Urothelium cell line (cell line): ENCODE data around the gene LRRC9.
"Not testable (repeated sequence)": the region's sequence is repeated elsewhere in the genome, so short reads cannot be mapped to it uniquely, and the experiment has no call there.

Experiments
- DNase-seq: peaks from one replicate; pipeline ENCODE4 v3.0.0; 2011; ENCODE audit warnings: low spot score, mixed read lengths
- FAIRE-seq: peaks from 2 replicates; lab custom pipeline; 2011; peaks lifted over from hg19 to GRCh38; lab: Jason Lieb, UNC

Gene LRRC9

DNA sequence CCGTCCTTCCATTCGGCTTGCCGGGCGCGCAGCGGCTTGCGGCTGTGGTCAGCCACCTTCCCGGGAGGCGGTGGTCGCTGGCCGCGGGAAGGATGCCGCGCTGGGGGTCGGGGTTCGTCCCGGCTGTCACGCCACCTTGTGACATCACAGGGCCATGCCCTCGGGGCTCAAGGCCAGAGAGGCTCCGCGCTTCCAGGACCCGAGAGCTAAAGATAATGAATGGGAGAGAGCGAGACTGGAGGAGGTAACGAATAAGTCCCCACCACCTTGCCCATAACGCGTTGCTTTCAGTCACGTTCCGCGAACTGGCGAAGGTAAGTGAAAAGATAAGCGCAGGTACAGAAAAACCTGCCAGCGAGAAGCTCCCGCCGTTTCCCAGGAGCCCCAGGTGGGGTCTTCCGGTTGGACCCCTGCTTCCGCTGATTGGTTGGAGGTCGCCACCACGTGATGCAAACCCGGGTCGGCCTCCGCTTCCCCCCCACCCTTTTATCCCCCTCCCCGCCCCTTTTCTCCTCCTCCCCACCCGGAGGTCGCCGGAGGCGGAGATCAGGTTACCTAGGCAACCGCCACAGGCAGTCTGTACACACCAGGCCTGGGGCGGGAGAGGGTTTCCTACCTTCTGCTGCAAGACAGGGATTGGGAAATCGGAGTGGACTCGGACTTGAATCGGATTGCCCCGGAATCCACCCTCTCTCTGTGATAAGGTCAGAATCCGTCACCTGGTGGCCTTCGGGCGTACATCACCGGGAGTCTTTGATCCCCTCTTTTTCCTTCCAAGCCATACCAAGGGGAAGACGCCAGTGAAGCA is at the start of gene LRRC9:
Gene LRRC9, plus strand, starts transcription at position 575 of the 808 bp plus-strand sequence.
- peak; percentile 72 for DNase-seq
- FAIRE-seq: peak; percentile 58

DNA sequence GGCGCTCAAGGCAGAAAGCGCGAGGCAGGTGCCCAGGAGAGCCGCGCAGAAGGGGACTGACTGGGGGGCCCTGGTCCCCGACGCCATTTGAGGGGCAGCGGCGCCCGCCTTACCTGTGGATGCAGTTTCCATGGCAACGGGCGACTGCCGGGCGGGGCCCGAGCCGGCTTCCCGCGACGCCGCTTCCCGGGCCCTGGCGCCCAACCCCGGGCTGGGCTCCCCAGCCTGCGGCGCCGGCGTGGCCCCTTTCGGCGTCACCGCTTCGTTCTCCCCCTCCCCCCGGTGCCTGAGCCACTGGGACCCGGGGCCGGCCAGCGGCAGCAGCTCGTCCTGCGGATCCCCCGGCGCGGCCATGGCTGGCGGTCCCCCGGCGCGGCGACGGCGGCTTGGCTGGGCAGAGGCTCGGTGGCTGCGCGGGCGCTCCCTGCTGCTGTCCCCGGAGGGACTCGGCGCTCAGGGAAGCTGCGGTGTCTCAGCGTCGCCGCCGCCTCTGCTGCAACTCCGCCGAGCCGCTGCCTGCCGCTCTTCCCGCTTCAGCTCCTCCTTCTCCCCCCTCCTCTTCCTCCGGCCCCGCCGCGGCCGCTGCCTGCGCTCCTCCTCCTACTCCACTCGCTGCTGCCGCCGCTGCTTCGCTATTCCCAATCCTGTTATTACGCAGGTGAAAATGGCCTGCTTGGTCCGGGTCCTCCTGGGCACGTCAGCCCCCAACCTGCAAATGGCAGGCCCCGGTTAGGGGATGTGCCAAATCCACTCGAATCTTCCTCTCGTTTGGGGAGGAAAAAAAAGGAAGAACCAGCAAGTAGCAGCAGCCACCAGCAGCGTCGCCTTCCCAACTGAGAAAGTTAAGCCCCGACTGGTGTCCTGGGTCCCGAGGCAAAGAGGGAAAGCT is 49.4 kb upstream of the LRRC9 start, which contains the start of gene RTN1:
Gene RTN1, minus strand, starts transcription at position 500 of the 889 bp plus-strand sequence. Its CDS starts 146 bp downstream, at position 354.
- peak; percentile 92 for DNase-seq
- peak; percentile 95 for FAIRE-seq

DNA sequence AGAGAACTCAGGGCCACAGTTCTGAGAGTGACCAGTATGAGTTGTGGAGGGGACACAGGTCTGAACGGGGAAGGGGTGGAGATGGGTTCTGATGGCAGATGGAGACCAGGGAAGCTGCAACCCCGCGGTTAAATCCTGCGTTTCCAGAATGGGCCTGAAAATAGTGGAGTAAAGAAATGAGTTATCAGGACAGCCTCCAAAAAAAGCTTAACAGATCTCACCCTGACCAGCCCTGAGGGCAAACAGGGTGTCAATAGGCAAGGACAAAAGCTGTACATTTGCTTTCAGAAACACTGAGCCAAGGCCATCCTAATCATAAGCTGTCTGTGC is 48.8 kb upstream of the LRRC9 start:
- FAIRE-seq (no peak), DNase-seq (no peak)

DNA sequence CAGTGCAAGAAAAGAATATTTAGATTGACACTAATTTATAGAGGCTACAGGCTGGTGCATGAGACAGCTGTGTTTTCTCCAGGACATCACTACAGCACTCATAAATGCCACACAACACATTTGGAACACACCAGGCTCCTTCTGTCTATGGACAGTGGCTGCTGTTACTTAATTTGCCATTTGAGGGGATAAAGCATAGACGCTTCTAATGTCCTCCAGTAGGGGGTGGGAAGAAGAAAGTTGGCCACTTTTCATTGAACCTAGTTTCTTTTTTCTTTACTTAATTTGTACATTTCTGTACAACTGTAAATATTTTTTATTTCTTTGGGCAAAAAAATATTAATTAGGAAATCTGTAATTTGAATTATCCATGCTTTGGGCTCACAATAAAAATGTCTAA is 37.0 kb upstream of the LRRC9 start:
- DNase-seq (peak; percentile 41), FAIRE-seq (no peak)

DNA sequence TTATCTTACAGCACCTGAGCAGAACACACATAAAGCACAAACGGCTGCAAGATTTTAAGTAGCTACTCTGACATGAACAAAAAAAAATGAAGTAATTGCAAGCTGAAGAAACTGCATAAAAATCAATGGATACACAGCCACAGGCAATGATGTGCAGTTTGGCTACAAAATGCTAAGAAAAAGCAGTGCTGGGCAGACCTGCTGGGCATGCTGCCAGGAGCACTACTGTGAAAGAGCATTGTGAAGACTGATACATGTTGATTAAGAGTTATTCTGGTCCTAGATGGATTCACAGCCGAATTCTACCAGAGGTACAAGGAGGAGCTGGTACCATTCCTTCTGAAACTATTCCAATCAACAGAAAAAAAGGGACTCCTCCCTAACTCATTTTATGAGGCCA is 29.3 kb upstream of the LRRC9 start:
- no peak for DNase-seq
- FAIRE-seq: no peak

DNA sequence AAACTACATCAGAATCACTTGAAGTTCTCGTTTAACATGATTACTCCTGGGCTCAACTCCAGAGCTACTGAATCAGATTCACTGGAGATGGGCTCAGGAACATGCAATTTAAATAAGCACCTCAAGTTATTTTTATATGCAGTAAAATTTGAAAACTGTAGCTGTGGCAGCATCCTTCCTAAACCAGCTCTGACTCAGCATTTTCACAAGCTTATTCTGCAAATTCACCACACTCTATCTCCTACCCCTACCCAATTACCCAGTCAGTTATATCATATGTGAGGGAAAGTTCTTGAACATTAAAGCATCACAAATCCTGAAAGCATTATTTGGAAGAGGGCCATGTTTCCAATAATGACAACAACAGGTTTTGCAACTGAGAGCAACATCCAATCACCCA is 24.2 kb upstream of the LRRC9 start:
- peak; percentile 23 for FAIRE-seq
- DNase-seq: no peak

DNA sequence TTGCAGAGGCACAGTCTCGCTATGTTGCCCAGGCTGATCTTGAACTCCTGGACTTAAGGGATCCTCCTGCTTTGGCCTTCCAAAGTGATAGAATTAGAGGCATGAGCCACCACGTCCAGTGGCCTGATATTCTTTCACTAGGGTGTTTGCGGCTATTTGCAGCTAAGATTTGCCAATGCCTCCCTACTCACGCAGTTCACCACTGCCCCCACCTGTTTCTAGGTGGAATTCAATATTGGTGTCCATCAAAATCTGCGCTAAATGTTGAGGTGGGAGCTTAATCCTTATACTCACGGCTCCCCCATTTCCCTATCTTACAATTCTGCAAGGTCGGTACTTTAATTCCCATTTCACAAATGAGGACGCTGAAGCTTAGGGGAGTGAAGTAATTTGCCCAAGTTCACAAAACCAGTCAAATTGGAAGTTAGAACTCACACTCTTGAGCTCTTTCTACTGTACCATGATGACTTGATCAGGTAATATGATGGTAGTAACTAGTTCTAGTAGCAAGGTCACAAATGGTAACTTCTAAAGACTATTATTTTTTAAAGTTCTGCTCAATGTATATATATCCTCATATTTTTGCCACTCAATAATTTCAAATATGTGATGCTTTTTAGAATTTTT is 22.1 kb upstream of the LRRC9 start:
- peak; percentile 97 for FAIRE-seq

DNA sequence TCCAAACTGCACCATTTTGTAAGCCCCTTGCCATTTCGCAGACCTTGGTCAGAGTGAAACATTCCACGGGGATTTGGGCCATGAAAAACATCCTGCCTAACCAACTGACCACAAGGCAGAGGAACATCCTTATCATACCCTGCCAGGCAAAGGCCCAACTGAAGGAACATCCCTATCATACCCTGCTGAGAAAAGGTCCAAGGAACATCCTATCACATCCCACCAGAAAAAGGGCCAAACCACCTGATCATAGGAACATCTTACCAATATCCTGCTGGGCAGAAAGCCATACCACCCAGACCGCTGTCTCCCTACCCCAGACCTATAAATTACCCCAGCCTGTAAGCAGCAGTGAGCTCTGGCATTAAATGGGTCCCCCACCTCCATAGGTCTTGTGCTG is 19.4 kb upstream of the LRRC9 start:
- DNase-seq (no peak), FAIRE-seq (peak; percentile 95)

More for the DNA sequence above, 22.1 kb upstream of the LRRC9 start:
- peak; percentile 58 for DNase-seq

DNA sequence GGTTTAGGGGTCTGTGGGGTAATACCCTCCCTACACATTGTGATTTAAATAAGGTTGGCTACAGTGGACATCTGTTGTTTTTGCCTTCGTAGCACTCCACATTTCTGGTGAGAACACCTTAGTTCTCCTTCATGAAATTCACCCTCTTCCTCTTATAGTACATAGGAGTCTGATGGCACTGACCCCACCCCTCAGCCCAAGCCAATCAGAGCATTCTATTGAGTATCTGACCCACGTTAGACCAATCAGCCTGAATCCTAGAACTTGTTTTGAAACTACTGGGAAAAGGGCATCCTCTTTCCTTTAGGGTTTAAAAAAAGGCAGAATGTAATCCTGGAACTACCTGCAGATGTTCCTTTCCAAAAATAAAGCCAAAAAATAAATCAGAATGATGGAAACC is 15.8 kb upstream of the LRRC9 start:
- FAIRE-seq (no peak), DNase-seq (no peak)

DNA sequence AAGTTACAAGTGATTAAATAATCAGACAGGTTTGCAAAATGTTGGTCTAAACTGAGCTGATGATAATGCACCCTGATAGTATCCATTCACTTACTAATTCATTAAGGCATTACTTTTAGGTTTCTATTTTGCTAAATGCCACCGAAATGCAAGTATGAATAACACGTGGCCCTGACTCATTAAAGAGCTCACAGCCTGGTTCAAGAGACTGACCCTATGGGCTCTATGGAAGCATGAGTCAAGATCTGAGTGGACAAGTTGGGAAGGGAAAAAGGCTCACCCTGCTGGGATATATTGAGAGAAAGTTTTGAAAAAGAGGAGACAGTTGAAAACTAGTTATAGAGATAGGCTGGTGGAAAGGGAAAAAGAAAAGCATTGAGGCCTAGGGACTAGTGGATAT is 14.8 kb upstream of the LRRC9 start:
- DNase-seq (no peak), FAIRE-seq (peak; percentile 46)

DNA sequence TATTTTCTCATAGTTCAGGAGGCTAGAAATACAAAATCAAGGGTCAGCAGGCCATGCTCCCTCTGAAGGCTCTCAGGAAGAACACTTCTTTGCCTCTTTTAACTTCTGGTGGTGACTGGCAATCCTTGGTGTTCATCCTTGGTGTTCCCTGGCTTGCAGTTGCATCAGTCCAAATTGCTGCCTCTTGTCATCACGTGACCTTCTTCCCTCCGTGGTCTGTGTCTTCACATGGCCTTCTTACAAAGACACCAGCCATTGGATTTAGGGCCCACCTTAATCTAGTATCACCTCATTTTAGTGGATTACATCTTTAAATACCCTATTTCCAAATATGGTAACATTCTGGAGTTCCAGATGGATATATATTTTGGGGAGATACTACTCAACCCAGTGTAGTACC is 7.5 kb upstream of the LRRC9 start:
- no peak for DNase-seq

DNA sequence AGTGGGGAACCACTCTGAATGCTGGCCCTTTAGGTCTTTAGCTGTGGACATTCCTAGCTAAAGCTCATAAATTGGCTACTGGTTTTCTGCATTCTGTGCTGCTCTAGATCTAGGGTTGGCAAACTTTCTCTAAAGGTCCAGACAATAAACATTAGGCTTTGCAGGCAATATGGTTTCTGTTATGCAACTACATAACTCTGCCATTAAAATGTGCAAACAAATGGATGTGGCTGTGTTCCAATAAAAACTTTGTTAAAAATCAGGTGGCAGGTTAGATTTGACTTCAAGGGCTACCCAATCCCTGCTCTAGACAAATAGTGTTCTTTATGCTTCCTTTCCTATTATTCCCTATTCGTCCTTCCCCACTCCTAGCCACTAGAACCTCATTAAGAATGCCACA is 6.8 kb upstream of the LRRC9 start:
- no peak for DNase-seq
- no peak for FAIRE-seq

More for the DNA sequence above, 7.5 kb upstream of the LRRC9 start:
- peak; percentile 58 for FAIRE-seq

DNA sequence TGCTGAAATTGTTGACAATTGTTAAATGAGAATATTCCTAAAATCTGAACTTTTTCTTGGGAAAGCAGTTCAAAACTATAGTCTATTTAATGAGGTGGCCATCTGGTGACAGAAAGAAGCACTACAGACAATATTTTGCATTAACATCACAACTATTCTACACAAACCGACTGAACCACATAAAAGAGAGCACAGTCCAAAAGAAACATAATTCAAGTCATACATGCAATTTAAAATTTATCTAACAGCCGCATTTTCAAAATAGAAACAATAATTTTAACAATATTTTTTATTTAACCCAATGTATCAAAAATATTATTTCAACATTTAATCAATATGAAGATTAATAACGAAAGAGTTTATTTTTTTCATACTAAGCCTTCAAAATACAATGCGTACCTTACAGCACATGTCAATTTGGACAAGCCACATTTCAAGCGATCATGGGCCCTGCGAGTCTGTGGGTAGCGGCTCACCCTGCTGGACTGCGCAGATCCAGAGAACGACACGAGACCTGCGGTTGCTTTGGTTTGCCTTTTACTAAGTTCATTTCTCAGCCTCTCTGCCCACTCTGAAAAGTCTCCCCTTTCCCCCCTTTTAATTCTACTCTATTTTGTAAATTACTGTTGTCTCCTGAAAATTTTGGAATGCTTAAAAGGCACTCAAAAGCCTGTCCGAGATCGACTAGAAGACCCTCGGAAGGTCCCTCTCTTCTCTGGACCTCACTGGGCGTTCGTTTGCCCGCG is 947 bp upstream of the LRRC9 start:
- FAIRE-seq: peak; percentile 65
- peak; percentile 64 for DNase-seq

DNA sequence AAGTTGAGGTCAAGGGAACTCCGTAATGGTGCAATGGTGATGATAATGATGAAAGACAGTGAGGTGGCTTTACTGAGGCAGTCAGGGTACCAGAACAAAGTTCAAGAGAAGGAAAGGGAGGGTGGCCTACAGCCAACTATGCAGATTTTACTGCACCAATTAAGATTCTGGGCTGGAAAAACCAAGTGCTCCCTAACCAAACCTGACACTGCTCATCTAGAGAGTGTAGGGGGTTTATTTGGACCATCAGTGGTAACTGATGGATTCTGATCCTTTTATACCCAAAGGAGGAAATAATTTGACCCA is 387 bp downstream of the LRRC9 start:
- FAIRE-seq (peak; percentile 58), DNase-seq (no peak)

DNA sequence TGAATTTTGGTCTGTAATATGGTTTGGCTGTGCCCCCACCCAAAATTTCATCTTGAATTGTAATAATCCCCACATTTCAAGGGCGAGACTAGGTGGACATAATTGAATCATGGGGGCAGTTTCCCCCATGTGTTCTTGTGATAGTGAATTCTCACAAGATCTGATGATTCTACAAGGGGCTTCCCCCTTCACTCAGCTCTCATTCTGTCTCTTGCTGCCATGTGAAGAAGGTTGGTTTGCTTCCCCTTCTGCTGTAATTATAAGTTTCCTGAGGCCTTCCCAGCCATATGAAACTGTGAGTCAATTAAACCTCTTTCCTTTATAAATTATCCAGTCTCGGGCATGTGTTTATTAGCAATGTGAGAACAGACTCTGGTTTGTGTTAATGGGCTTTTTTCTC is 5.9 kb downstream of the LRRC9 start:
- no peak for DNase-seq
- FAIRE-seq: no peak

DNA sequence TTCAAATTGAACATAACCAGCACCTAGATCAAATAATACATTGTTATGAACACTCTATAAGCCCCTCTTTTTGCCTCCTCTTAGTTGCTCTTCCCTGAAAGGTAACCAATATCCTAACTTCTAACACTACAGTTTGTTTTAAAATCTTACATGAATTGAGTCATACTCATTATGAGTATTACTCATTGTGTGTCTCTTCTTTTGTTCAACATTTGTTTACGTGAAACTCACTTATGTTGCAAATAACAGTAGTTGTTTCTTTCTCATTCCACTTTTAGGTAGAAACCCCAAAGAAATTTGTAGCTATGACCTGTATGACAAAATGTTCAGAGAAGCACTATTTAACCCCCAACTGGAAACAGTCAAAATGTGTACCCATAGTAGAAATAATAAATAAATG is 6.6 kb downstream of the LRRC9 start:
- FAIRE-seq: no peak
- no peak for DNase-seq

DNA sequence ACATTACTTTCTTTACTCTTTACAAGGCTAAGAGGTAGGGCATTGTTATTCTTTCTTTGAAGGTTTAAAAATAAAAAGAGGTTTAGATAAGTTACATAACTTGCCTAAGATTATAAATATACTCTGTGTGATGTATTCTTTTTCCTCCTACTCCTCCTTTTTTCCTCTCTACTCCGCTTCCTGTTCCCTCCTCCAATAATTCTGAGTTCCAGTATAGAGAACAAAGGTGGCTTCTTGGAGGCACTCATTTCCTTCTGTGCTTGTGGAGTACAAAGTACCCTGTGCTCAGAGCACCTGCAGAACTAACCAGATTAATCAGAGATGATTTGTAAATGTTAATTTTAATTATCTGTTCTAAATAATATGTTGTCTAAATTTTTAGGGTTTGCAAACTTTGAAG is 11.3 kb downstream of the LRRC9 start:
- FAIRE-seq (no peak), DNase-seq (no peak)

DNA sequence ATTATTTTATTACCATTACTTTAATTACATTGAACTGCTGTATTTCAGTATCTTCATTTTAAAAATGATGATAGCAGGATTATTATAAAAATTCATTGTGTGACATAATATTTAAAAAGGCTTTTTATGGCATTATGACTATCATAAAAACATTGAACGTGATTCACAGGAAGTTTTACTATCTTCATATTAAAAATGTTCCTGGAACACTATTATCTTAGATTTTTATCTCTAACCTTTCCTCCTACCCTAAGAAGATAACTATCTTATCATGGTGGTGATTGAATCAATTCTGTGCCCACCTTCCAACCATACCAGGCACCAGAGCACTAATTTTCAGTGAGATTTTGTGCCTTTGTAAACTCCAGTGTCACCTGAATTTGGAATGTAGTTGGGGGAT is 16.2 kb downstream of the LRRC9 start:
- no peak for FAIRE-seq
- DNase-seq: no peak

DNA sequence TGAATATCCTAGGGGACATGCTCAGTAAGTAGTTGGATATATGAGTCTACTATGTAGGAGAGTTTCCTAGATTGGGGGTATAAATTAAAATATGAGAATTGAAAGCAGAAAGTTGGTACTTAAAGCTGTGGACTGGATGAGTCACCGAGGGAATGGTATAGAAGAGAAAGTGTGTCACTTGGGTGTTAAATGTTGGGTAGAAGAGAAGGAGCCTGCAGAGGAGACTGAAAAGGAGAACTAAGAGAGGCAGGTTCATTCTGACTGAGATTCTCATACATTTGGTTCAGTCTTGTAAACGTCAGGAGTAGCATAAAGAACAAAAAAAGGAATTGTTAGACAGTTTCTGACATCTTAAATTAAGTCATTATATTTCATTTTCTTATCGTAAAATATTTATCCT is 19.9 kb downstream of the LRRC9 start:
- FAIRE-seq (no peak), DNase-seq (no peak)

DNA sequence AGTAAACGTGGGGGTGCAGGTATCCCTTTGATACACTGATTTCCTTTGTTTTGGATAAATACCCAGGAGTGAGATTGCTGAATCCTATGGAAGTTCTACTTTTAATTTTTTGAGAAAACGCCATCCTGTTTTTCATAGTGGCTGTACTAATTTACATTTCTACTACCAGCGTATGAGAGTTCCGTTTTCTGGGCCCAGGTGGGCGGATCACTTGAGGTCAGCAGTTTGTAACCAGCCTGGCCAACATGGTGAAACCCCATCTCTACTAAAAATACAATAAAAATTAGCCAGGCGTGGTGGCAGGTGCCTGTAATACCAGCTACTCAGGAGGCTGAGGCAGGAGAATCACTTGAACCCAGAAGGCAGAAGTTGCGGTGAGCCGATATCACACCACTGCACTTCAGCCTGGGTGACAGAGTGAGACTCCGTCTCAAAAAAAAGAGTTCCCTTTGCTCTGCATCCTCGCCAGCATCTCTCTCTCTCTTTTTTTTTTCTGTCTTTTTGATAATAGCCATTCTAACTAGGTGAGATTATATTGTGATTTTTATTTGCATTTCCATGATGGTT is 22.4 kb downstream of the LRRC9 start:
- FAIRE-seq, DNase-seq: not testable (repeated sequence)

DNA sequence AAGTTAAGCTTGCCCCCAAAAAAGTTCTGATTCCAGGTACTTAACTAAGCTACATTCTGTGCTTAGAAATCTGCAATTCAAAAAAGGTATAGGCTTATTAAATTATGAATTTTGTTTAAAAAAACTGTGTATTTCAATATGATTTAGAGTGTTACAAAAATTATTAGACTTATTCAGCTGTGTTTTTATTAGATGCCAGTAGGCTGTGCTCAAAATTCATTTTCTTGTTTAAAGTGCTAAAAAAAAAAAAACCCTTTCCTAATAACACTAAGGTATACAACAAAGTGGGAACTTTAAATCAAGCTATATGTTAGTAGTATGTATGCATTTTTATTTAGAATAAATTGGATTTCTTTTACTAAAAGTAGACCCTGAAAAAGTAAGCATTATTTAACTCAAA is 25.0 kb downstream of the LRRC9 start:
- no peak for FAIRE-seq
- no peak for DNase-seq
